Measurements from ENCODE around the gene CC2D1A. TPM values are rescaled to one million over a fixed set of nuclear protein-coding genes. Genes with fewer than 3 reads are reported as not detected.
A peak's percentile ranks its signal among the peaks of the same experiment; 100 is the strongest.

Gene CC2D1A
- total RNA-seq, 4 donors from 2014 or later: 29.3 to 36.4 (median 31.3) TPM

DNA sequence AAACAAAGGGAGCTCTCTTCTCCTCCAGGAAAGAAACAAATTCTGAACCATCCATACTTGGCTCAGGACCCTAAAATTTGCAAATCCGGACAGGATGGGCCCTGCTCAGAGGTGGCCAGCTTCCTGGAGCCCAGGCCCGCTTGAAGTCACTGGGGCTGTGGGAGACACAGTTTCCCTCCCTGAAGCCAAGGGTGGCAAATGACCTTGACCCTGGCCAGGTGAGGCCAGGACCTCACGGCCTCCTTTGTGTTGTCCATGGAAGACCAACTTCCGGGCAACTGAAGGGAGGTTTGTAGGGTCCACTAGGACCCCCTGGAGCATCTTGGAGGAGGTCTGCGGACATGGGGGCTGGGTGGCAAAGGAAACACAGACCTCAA is 23.6 kb upstream of the CC2D1A start:
- WGBS, 2 donors: 85 to 88% methylated on average over 2 to 4 of the region's 5 CpGs
- Histone ChIP-seq H3K27ac (no peak overlapping the region), H3K9me3 (no peaks in the 10 kb centered on the region), H3K4me3 (replicated peaks in 1 of 3) (no peak overlapping the region), H3K36me3 (no peaks in the 10 kb centered on the region), H3K4me1 (peaks cover 6 to 35% of the 10 kb centered on the region in 2 donors), H3K27me3 (no peaks in the 10 kb centered on the region)
- DNase-seq: no peak
- intact Hi-C loops (cut with DNase I): no loop called here
- no peak for TF ChIP-seq POLR2A (IDR thresholded peaks at IDR 0.05)
- TF ChIP-seq, protein P1, sequence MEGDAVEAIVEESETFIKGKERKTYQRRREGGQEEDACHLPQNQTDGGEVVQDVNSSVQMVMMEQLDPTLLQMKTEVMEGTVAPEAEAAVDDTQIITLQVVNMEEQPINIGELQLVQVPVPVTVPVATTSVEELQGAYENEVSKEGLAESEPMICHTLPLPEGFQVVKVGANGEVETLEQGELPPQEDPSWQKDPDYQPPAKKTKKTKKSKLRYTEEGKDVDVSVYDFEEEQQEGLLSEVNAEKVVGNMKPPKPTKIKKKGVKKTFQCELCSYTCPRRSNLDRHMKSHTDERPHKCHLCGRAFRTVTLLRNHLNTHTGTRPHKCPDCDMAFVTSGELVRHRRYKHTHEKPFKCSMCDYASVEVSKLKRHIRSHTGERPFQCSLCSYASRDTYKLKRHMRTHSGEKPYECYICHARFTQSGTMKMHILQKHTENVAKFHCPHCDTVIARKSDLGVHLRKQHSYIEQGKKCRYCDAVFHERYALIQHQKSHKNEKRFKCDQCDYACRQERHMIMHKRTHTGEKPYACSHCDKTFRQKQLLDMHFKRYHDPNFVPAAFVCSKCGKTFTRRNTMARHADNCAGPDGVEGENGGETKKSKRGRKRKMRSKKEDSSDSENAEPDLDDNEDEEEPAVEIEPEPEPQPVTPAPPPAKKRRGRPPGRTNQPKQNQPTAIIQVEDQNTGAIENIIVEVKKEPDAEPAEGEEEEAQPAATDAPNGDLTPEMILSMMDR (IDR thresholded peaks at IDR 0.05): no peak

DNA sequence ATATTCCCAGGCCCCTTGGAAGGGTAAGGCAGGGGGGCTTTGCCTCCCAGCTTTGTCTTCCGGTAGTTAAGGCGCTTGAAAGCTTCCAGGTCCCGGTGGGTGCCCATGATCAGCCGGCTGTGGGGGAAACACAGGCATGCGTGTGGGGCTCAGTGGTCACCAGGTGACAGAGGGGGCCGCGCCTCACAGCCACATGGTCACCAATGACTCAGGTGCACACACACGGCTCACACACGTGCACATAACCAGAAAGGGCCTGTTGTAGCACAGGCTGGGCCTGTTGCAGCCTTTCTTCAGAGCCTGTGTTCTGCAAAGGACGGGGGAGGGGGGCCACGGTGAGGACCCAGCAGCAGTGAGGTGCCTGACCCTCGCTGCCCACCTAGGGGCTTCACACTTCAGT is 23.2 kb upstream of the CC2D1A start:
- DNase-seq: no peak
- Histone ChIP-seq H3K4me1 (peaks cover 6 to 35% of the 10 kb centered on the region in 2 donors), H3K36me3 (no peaks in the 10 kb centered on the region), H3K27ac (no peak overlapping the region), H3K4me3 (replicated peaks in 1 of 3) (no peak overlapping the region), H3K9me3 (no peaks in the 10 kb centered on the region), H3K27me3 (no peaks in the 10 kb centered on the region)
- TF ChIP-seq, protein P1 (IDR thresholded peaks at IDR 0.05): no peak
- TF ChIP-seq POLR2A (IDR thresholded peaks at IDR 0.05): no peak
- 89 to 98% methylated on average over 5 to 9 of the region's 12 CpGs for WGBS, 2 donors
- intact Hi-C loops (cut with DNase I): no loop called here

DNA sequence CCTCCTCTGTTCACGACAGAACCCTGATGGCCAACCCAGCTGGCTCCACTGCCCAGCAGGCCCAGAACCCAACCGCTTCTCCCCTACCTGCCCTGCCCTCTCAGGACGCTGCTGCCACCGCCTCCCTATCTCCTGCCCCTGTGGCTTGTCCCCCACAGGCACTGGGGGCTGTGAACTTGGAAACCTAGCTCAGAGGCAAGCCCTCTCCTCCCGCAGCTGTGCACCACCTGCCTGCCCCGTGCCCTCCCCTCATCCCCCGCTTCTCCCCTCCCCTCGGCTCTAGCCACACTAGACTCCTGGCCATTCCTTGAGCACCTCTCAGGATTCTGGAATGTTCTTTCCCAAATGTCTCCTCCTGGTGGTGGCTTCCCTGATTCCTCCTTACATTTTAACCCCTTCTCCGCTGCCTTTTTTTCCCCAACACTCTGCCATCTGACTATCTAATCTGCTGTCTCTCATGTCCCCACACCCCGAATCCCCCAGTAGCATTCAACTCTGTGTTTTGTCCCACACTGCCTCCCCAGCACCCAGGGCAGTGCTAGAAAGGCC is 22.4 kb upstream of the CC2D1A start:
- H3K9me3 ChIP-seq: no peaks in the 10 kb centered on the region
- no peak overlapping the region for H3K27ac ChIP-seq
- H3K4me3 ChIP-seq (replicated peaks in 1 of 3): no peak overlapping the region
- H3K4me1 ChIP-seq: peaks cover 6 to 35% of the 10 kb centered on the region in 2 donors
- no peaks in the 10 kb centered on the region for H3K36me3 ChIP-seq
- intact Hi-C loops (cut with DNase I): no loop called here
- TF ChIP-seq POLR2A (IDR thresholded peaks at IDR 0.05): no peak
- TF ChIP-seq, protein P1 (IDR thresholded peaks at IDR 0.05): no peak
- 85% methylated on average over 10 of the region's 10 CpGs for WGBS, 2 donors
- DNase-seq: no peak
- H3K27me3 ChIP-seq: no peaks in the 10 kb centered on the region

DNA sequence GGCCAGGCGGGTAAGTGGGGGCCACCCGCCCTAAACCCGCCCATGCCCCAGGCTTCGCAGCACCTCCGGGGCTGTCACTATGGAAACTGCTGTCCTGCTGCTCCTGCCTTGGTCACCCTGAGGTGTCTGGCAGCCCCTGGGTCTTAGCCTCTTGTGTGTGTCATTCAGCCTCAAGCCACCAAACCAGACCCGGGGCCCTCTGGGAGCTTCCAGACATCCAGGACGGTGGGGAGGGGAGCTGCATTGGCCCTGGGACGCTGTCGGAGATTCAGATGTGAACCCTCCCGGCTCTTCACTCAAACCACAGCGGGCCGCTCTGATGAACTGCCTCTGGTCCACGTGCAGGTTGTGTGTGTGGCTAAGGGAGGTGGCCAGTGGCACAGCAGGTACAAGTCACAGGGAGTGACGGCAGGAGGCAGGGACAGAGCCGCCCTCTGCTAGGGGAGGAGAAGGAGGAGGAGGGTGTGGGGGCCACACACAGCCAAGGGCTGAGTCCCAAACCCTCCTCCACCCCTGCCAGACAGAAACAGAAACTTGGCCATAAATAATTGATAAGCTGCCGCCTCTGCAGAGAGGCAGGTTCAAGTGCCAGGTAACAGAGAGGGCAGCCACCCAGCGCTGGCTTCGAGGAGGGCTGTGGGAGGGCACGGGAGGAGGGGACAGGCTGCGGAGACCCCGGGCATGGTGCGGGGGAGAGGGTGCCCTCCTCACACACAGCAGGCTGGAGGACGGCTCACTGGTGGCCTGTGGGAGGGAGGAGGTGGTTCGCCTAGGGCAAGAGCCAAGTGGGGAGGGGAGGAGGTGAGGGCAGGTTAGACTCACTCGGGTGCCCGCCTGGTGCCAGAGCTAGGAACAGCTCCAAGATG is 21.0 kb upstream of the CC2D1A start:
- H3K27me3 ChIP-seq: no peaks in the 10 kb centered on the region
- H3K4me1 ChIP-seq: peaks cover 6 to 32% of the 10 kb centered on the region in 2 donors
- intact Hi-C loops (cut with DNase I): no loop called here
- peak; percentile 67 to 73 for DNase-seq
- no peak overlapping the region for H3K27ac ChIP-seq
- no peaks in the 10 kb centered on the region for H3K36me3 ChIP-seq
- H3K9me3 ChIP-seq: no peaks in the 10 kb centered on the region
- peak overlapping the region in 1 of 3 donors; percentile 10 for H3K4me3 ChIP-seq (replicated peaks in 1 of 3)
- TF ChIP-seq, protein P1 (IDR thresholded peaks at IDR 0.05): peak in 1 of 6 experiments; percentile 27
- TF ChIP-seq POLR2A (IDR thresholded peaks at IDR 0.05): no peak
- WGBS, 2 donors: 41 to 46% methylated on average over 24 to 25 of the region's 26 CpGs

DNA sequence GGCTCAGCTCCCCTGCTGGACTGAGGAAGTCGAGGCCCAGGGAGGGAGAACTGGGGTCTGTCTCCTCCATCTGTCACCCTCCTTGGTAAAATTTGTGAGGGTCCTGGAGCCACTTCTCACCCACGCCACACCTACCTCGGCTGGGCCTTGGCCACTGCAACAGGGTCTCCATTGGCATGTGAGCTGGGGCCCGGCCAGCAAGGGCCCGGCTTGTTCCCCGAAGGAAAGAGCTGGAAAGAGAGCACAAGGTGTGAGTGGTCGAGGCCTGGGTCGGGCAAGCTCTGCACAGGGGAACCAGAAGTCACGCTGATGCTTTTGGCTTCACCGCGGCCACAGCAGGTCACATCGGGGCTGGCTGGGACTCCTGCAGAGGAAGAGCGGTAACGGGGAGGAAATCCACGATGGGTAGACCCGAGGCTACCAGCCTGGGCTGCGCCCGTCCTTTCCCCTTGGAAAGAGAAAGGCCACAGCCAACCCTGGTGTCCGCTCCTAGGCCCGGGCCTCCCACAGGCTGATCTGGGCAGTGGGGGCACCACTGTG is 20.1 kb upstream of the CC2D1A start:
- no peak overlapping the region for H3K4me3 ChIP-seq (replicated peaks in 1 of 3)
- intact Hi-C loops (cut with DNase I): no loop called here
- 86 to 90% methylated on average over 20 of the region's 20 CpGs for WGBS, 2 donors
- no peaks in the 10 kb centered on the region for H3K9me3 ChIP-seq
- H3K27ac ChIP-seq: no peak overlapping the region
- no peaks in the 10 kb centered on the region for H3K27me3 ChIP-seq
- TF ChIP-seq, protein P1 (IDR thresholded peaks at IDR 0.05): no peak
- no peak for TF ChIP-seq POLR2A (IDR thresholded peaks at IDR 0.05)
- peaks cover 0 to 25% of the 10 kb centered on the region in 2 donors for H3K4me1 ChIP-seq
- no peaks in the 10 kb centered on the region for H3K36me3 ChIP-seq
- no peak for DNase-seq
